HL-60 (cell line): ENCODE measurements around the gene FGGY.

Experiments used
- CTCF ChIP-seq: IDR thresholded peaks from one replicate; pipeline ENCODE4 v1.5.1; 2011; ENCODE audit warnings: low read length, control low read depth, inconsistent platforms; ENCODE audit not compliant: insufficient read depth
- GABPA ChIP-seq: IDR thresholded peaks from 2 replicates; pipeline ENCODE4 v1.6.1; 2012; ENCODE audit warnings: low read depth
- POLR2AphosphoS5 ChIP-seq: IDR thresholded peaks from 2 replicates; pipeline ENCODE4 v1.6.1; 2012; ENCODE audit warnings: low read depth

GRCh38 chr1:59692591-59692990 lies 395.7 kb downstream of the FGGY start:
- TF ChIP-seq CTCF (no peak), POLR2AphosphoS5 (no peak), GABPA (no peak)
